Measurements from ENCODE around the gene GPER1.
"Not testable (repeated sequence)": the region's sequence is repeated elsewhere in the genome, so short reads cannot be mapped to it uniquely, and the experiment has no call there.

The GPER1 gene

GRCh38 chr7:1087952-1088920 is at the start of gene GPER1:
TSS of gene GPER1 (plus strand) at chr7:1088113. CDS start at chr7:1091729, 3,616 bp downstream.
- no peak for DNase-seq (ENCODE audit: low read depth)

- not testable (repeated sequence) for DNase-seq (ENCODE audit: low read depth)
Observed at GRCh38 chr7:1040233-1040632, 47.7 kb upstream of the GPER1 start.

GRCh38 chr7:1040790-1041189 is 47.1 kb upstream of the GPER1 start:
- DNase-seq (ENCODE audit: low read depth) = peak; percentile 46

GRCh38 chr7:1041551-1042491 is 46.1 kb upstream of the GPER1 start:
- DNase-seq (ENCODE audit: low read depth) = no peak

GRCh38 chr7:1042492-1042833 is 45.5 kb upstream of the GPER1 start:
- DNase-seq (ENCODE audit: low read depth) = no peak

- no peak for DNase-seq (ENCODE audit: low read depth)
Observed at GRCh38 chr7:1043552-1044188, 44.2 kb upstream of the GPER1 start.

- peak; percentile 92 for DNase-seq (ENCODE audit: low read depth)
Observed at GRCh38 chr7:1044189-1045068, 43.5 kb upstream of the GPER1 start, which contains the start of gene GPR146. TSS of gene GPR146 (plus strand) at chr7:1044546. CDS start at chr7:1057516, 12,970 bp downstream.

GRCh38 chr7:1045069-1046063 is 42.5 kb upstream of the GPER1 start:
- DNase-seq (ENCODE audit: low read depth) = no peak

GRCh38 chr7:1046722-1047679 is 40.9 kb upstream of the GPER1 start:
- no peak for DNase-seq (ENCODE audit: low read depth)

- DNase-seq (ENCODE audit: low read depth) = no peak
Observed at GRCh38 chr7:1049006-1049741, 38.7 kb upstream of the GPER1 start.

- DNase-seq (ENCODE audit: low read depth) = no peak
Observed at GRCh38 chr7:1049801-1050200, 38.1 kb upstream of the GPER1 start.

- DNase-seq (ENCODE audit: low read depth) = no peak
Observed at GRCh38 chr7:1050254-1050906, 37.5 kb upstream of the GPER1 start.

- no peak for DNase-seq (ENCODE audit: low read depth)
Observed at GRCh38 chr7:1050956-1051690, 36.8 kb upstream of the GPER1 start.

- no peak for DNase-seq (ENCODE audit: low read depth)
Observed at GRCh38 chr7:1052031-1052818, 35.7 kb upstream of the GPER1 start.

- DNase-seq (ENCODE audit: low read depth) = no peak
Observed at GRCh38 chr7:1053002-1053411, 34.9 kb upstream of the GPER1 start.

Measured in GM04504 (cell line).